D341Med (cell line): ENCODE results near the gene LMO7.
"Not testable (repeated sequence)": the region's sequence is repeated elsewhere in the genome, so short reads cannot be mapped to it uniquely, and the experiment has no call there.

Source experiments
- DNase-seq: peaks from one replicate; pipeline ENCODE4 v3.0.0; 2012; ENCODE audit warnings: low spot score

The LMO7 gene

GRCh38 chr13:75647126-75647784 is 11.1 kb downstream of the LMO7 start:
- DNase-seq, result no peak

DNA sequence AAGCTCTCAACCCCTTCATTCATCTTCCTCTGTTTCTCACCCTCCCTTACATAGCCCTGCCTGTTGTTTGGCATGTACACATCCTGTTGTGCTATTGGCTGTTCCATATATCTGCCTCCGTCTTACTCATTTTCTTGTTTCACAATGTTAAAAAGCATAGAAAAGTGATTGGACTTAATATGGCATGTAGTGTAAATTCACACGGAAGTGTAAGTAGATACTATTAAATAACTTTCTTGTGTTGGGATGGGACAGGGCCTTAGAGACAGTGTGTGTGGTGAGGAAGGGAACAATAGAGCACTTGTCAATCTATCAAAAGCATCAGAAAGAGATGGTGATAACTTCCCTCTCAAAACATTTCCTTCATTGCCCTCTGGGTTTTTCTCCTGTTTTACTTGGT is 12.3 kb downstream of the LMO7 start:
- no peak for DNase-seq

DNA sequence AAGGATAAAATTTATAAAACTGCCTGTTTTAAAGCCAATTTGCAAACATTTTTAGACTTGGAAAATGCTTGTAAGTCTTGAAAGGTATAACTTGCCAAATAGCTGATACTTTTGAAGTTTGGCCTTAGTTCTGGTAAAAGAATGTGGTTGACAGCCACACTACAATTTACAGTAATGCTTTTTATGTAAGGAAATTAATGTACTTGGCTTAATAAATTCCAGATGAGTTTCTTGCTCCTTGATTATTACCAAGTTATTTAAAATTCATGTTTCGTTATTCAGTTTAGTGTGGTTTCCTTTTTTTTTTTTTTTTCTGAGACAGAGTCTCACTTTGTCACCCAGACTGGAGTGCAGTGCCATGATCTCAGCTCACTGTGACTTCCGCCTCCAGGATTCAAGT is 14.9 kb downstream of the LMO7 start:
- DNase-seq, result no peak

- no peak for DNase-seq
These were observed 16.6 kb downstream of the LMO7 start for GRCh38 chr13:75652726-75653125.

- no peak for DNase-seq
These were observed 20.4 kb downstream of the LMO7 start for GRCh38 chr13:75656425-75656989.

- no peak for DNase-seq
These were observed 21.0 kb downstream of the LMO7 start for GRCh38 chr13:75657111-75657510.

- no peak for DNase-seq
These were observed 24.6 kb downstream of the LMO7 start for GRCh38 chr13:75660694-75661093.

DNA sequence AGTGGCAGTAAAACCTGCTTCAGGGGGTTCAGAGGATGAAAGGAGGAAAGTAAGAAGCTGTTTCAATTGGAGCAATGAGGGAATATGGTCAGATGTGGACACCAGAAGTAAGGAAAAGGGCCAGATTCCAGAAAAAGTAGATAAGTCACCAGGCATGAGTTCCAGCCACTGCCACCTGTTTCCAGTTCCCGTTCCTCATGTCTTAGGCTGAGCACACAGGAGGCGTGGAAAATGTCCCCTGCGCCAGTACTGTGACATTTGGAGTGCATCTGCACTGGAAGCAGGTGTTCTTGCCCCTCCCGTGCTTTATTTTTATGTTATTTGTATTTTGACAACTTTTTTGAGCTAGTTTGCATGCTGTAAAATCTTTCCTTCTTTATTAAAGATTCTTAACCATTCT is 25.3 kb downstream of the LMO7 start:
- DNase-seq, result no peak

GRCh38 chr13:75666646-75667351 is 30.7 kb downstream of the LMO7 start:
- DNase-seq, result no peak

DNA sequence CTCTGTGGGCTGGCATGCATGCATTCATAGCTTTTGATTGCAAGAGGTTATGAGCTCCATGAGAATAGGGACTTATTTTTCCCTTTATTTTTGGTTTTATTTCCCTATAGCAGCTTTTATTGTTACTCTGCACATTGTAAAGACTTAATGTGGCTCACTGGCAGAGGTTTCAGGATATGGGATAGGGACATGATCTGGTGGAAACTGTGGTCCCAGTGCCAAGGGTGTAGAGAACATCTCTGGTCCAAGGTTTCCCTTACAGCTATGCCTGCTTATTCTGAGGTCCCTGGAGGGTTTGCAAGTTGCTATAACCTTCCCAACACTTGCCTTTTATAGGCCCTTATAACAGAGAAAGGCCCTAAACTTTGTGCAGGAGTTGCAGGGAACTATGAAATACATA is 33.6 kb downstream of the LMO7 start:
- no peak for DNase-seq

GRCh38 chr13:75670496-75670895 is 34.4 kb downstream of the LMO7 start:
- no peak for DNase-seq

- no peak for DNase-seq
These were observed 39.3 kb downstream of the LMO7 start for GRCh38 chr13:75675421-75675820.

- no peak for DNase-seq
These were observed 43.3 kb downstream of the LMO7 start for GRCh38 chr13:75679459-75679858.

DNA sequence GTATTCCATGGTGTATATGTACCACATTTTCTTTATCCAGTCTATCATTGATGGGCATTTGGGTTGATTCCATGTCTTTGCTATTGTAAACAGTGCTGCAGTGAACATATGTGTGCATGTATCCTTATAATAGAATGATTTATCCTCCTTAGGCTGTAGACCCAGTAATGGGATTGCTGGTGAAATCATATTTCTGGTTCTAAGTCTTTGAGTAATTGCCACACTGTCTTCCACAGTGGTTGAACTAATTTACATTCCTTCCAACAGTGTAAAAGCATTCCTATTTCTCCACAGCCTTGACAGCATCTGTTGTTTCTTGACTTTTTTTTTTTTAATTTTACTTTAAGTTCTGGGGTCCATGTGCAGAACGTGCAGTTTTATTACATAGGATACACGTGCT is 44.1 kb downstream of the LMO7 start:
- not testable (repeated sequence) for DNase-seq

DNA sequence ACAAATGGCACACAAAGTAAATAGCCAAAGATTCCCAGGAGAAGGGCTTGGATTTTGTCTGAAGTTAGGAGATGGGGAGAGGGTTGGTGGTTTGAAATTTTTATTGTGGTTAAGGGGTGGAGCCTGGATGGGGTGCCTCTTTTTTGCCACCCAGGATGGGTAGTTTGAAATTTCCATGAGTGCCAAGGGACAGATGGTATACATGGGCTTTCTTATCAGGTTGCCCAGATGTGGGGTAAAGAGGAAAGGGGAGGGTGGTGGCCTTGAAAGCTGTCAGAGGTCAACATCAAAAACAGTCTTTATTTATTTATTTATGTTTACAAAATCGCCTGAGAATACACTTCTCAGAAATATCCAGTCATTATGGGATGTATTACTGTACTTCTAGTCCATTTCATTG is 46.2 kb downstream of the LMO7 start:
- no peak for DNase-seq

DNA sequence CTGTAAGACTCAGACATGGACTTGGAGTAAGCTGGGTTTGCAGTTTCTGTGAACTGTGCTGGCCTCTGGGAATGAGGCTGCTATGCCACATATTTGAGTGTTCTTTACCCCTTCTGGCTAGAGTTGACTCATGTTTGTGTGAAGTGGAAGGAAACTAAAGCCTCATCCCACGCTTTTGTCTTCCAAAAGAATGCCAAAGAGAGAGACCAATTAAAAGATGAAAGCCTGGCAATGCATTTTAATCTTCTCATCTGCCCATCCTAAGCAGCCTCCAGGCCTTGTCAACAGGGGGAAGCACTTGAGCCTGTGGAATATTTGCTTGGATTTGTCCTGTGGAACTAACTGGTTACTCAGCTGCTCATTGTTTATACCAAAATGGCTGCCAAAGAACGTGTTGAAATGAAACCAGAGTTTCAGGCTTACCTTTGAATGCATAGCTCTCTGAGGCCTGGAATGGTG is 49.1 kb downstream of the LMO7 start:
- DNase-seq, result peak; percentile 40

DNA sequence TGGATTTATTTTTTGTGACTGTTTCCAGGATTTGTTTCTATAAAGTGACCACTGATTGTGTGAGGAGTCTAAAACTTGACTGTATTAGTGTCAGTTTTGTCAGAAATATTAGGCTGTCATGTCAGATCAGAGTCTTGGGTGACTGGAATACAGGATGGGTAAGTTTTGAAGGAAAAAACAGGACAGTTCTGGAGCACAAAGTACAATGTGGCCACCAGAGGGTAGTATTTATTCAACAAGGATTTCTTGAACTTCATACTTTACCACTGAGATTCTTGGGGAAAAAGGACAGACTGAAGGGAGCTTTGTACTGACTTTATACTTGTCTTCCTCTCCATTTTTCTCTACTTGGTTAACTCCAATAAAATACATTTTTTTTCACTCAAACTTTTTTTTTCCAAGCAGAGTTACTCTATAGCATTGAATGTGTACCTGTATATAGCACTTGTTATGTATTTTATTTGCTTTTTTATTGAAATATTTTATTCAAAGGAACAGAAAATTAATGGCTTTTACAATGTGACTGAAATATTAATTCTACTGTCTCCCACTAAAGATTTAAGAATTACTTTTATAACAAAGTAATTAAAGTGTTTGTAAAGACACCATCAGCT is 51.1 kb downstream of the LMO7 start:
- no peak for DNase-seq

- DNase-seq, result no peak
These were observed 53.6 kb downstream of the LMO7 start for GRCh38 chr13:75689686-75690085.

GRCh38 chr13:75690607-75691006 is 54.5 kb downstream of the LMO7 start:
- DNase-seq, result no peak

DNA sequence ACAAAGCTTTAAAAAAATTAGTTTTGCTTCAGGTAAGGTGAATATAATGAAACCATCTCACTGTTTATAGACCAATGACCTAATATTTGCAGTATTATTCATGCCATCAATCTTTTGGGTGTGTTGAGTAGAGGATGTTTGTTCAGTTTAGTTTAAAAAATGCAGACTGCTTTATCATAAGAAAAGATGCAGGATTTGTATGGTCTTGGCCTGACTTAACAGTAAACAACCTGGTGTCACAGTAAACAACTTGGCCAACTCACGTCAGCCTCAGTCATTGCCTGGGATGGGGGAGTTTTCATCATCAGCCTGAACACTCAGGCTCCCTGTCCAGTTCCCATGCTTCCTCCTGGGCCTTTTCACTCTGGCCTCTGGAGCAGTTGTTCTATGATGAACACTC is 55.1 kb downstream of the LMO7 start:
- no peak for DNase-seq

GRCh38 chr13:75693227-75693626 is 57.1 kb downstream of the LMO7 start:
- no peak for DNase-seq

GRCh38 chr13:75694722-75695121 is 58.6 kb downstream of the LMO7 start:
- no peak for DNase-seq

DNA sequence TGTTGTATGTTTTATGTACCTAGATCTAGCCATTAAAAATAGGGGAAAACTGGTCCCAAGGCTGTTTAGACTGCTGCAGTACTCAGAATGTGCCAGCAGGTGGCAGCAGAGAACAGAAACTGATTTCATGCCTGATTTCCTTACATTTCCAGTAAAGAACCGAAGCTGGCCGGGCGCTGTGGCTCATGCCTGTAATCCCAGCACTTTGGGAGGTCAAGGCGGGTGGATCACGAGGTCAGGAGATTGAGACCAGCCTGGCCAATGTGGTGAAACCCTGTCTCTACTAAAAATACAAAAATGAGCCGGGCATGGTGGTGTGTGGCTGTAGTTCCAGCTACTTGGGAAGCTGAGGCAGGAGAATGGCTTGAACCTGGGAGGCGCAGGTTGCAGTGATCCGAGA is 59.8 kb downstream of the LMO7 start:
- DNase-seq, result peak; percentile 60
